GM23338 (cell line): Measurements from ENCODE around the gene INCA1. TPM values are rescaled to one million over a fixed set of nuclear protein-coding genes. Genes with fewer than 3 reads are reported as not detected.

ENCODE experiments used
- ATAC-seq: fragments of 200-7000 bp; cut with Tn5 transposase; 3 replicates; pipeline ENCODE4 v1.9.1; 2020
- DNase-seq: peaks from one replicate; pipeline ENCODE4 v3.0.0-alpha.2; 2015; ENCODE audit warnings: low spot score
- H2AFZ ChIP-seq: fragments of 200-600 bp; sonication (generic); 2 replicates; pipeline ENCODE4 v1.8.0; 2016; ENCODE audit warnings: antibody characterized with exemption, mild to moderate bottlenecking, moderate library complexity
- H3F3A ChIP-seq: fragments of 200-600 bp; sonication (generic); replicated peaks from 2 replicates; pipeline ENCODE4 v1.8.0; 2017; ENCODE audit warnings: antibody characterized with exemption, mixed run types, low read depth
- H3K27ac ChIP-seq: fragments of 200-600 bp; sonication (generic); 2 replicates; pipeline ENCODE4 v1.6.1; 2016; ENCODE audit warnings: low read depth
- H3K27me3 ChIP-seq: fragments of 200-600 bp; sonication (generic); 2 replicates; pipeline ENCODE4 v1.8.0; 2016; ENCODE audit warnings: mild to moderate bottlenecking, mixed run types, moderate library complexity; ENCODE audit not compliant: insufficient read depth
- H3K36me3 ChIP-seq: fragments of 200-600 bp; sonication (generic); 2 replicates; pipeline ENCODE4 v1.8.0; 2016; ENCODE audit warnings: mild to moderate bottlenecking; ENCODE audit not compliant: insufficient read depth
- H3K4me1 ChIP-seq: fragments of 200-600 bp; sonication (generic); 2 replicates; pipeline ENCODE4 v1.8.0; 2016; ENCODE audit warnings: mild to moderate bottlenecking, moderate library complexity; ENCODE audit not compliant: insufficient read depth
- H3K4me2 ChIP-seq: fragments of 200-600 bp; sonication (generic); 2 replicates; pipeline ENCODE4 v1.7.1; 2017; ENCODE audit warnings: mixed run types
- H3K4me3 ChIP-seq: fragments of 200-600 bp; sonication (generic); 2 replicates; pipeline ENCODE4 v1.6.1; 2016; ENCODE audit warnings: mixed run types
- H3K79me2 ChIP-seq: fragments of 200-600 bp; sonication (generic); replicated peaks from 2 replicates; pipeline ENCODE4 v1.8.0; 2017; ENCODE audit warnings: mild to moderate bottlenecking; ENCODE audit not compliant: insufficient read depth
- H3K9me2 ChIP-seq: fragments of 200-600 bp; sonication (generic); 2 replicates; pipeline ENCODE4 v1.8.0; 2017; ENCODE audit not compliant: insufficient read depth
- H4K20me1 ChIP-seq: fragments of 200-600 bp; sonication (generic); replicated peaks from 2 replicates; pipeline ENCODE4 v1.8.0; 2017; ENCODE audit warnings: mild to moderate bottlenecking; ENCODE audit not compliant: insufficient read depth
- H3K27ac Mint-ChIP-seq: 2 replicates; pipeline ENCODE4 v1.8.0; 2020; ENCODE audit warnings: inconsistent platforms, mild to moderate bottlenecking, moderate library complexity, mixed read lengths
- H3K27me3 Mint-ChIP-seq: 3 replicates; pipeline ENCODE4 v1.8.0; 2022; ENCODE audit warnings: low read depth, mild to moderate bottlenecking, moderate library complexity, mixed read lengths, inconsistent platforms; ENCODE audit not compliant: insufficient read depth, poor library complexity
- H3K36me3 Mint-ChIP-seq: 3 replicates; pipeline ENCODE4 v1.8.0; 2021; ENCODE audit warnings: low read depth, mild to moderate bottlenecking, inconsistent platforms, moderate library complexity, mixed read lengths
- H3K4me1 Mint-ChIP-seq: 3 replicates; pipeline ENCODE4 v1.8.0; 2020; ENCODE audit warnings: mild to moderate bottlenecking, inconsistent platforms, mixed read lengths
- H3K4me3 Mint-ChIP-seq: 3 replicates; pipeline ENCODE4 v1.8.0; 2021; ENCODE audit warnings: moderate library complexity, mild to moderate bottlenecking, inconsistent platforms, mixed read lengths
- H3K9me3 Mint-ChIP-seq: 3 replicates; pipeline ENCODE4 v1.8.0; 2020; ENCODE audit warnings: moderate library complexity, mild to moderate bottlenecking, inconsistent platforms, mixed read lengths
- CREB1 ChIP-seq: fragments of 250-450 bp; sonication (Bioruptor Pico); IDR thresholded peaks from 2 replicates; pipeline ENCODE4 v1.5.0; 2020; ENCODE audit warnings: low read depth, mild to moderate bottlenecking, moderate library complexity
- ETS1 ChIP-seq: IDR thresholded peaks from 2 replicates; pipeline ENCODE4 v1.6.1; 2016; ENCODE audit warnings: antibody characterized with exemption
- EZH2 ChIP-seq: fragments of 200-600 bp; sonication (generic); IDR thresholded peaks from one replicate; pipeline ENCODE4 v1.8.0; 2017; ENCODE audit warnings: antibody characterized with exemption, mild to moderate bottlenecking, low read depth; ENCODE audit not compliant: unreplicated experiment
- EZH2phosphoT487 ChIP-seq: fragments of 200-600 bp; sonication (generic); IDR thresholded peaks from one replicate; pipeline ENCODE4 v1.8.1; 2018; ENCODE audit warnings: antibody characterized with exemption; ENCODE audit not compliant: unreplicated experiment
- JUNB ChIP-seq: IDR thresholded peaks from one replicate; pipeline ENCODE4 v1.6.1; 2016; ENCODE audit warnings: antibody characterized with exemption; ENCODE audit not compliant: unreplicated experiment
- NANOG ChIP-seq: IDR thresholded peaks from 2 replicates; pipeline ENCODE4 v1.6.1; 2016; ENCODE audit warnings: antibody characterized with exemption, borderline replicate concordance
- POLR2AphosphoS5 ChIP-seq: IDR thresholded peaks from 2 replicates; pipeline ENCODE4 v1.6.1; 2016; ENCODE audit warnings: antibody characterized with exemption, low read depth
- REST ChIP-seq: IDR thresholded peaks from one replicate; pipeline ENCODE4 v1.6.1; 2018; ENCODE audit warnings: antibody characterized with exemption; ENCODE audit not compliant: unreplicated experiment
- STAT1 ChIP-seq: IDR thresholded peaks from one replicate; pipeline ENCODE4 v1.6.1; 2016; ENCODE audit warnings: antibody characterized with exemption; ENCODE audit not compliant: unreplicated experiment
- ZNF114 ChIP-seq: fragments of 250-450 bp; sonication (Bioruptor Pico); IDR thresholded peaks from 2 replicates; pipeline ENCODE4 v1.5.0; 2020; ENCODE audit warnings: mild to moderate bottlenecking, moderate library complexity
- ZNF331 ChIP-seq: fragments of 250-450 bp; sonication (Bioruptor Pico); IDR thresholded peaks from 2 replicates; pipeline ENCODE4 v1.5.0; 2020; ENCODE audit warnings: low read depth, mild to moderate bottlenecking, moderate library complexity
- ZNF462 ChIP-seq: fragments of 250-450 bp; sonication (Bioruptor Pico); IDR thresholded peaks from 2 replicates; pipeline ENCODE4 v1.5.0; 2020; ENCODE audit warnings: mild to moderate bottlenecking, moderate library complexity
- polyA plus RNA-seq: library from polyadenylated mRNA; unstranded; fragments of >200 nt; fragmentation: Nextera tagmentation; extraction: Ambion mirVana; gene quantifications from 2 replicates; pipeline ENCODE4 v1.2.1, GENCODE V29; 2016
- total RNA-seq: library from RNA; depleted of rRNA; stranded (reverse); fragments of >200 nt; shearing (Covaris generic); gene quantifications from 2 replicates; pipeline ENCODE4 v1.2.3, GENCODE V29; 2014

Gene INCA1
- total and polyA plus RNA-seq, 2 experiments from 2014 or later = 1.3 TPM; not detected in 1

GRCh38 chr17:4999430-5000093 lies 2.2 kb upstream of the INCA1 start (continued):
- TF ChIP-seq ZNF462 (CRISPR knock-in tag) (no peak), ETS1 (no peak), STAT1 (no peak), EZH2phosphoT487 (no peak), ZNF114 (CRISPR knock-in tag) (no peak), EZH2 (no peak)

GRCh38 chr17:4998732-4999429 lies 1.6 kb upstream of the INCA1 start:
- Mint-ChIP-seq H3K27me3 (peaks cover 33% of the 10 kb centered on the region), H3K4me1 (peaks cover 21% of the 10 kb centered on the region), H3K9me3 (0 out of 3 replicates have a peak, but pooled peaks cover 3% of the 10 kb centered on the region), H3K36me3 (peaks cover 37% of the 10 kb centered on the region), H3K4me3 (peak overlapping the region; percentile 85), H3K27ac (peak overlapping the region; percentile 25; the same call in 1 of the 2 replicates)
- DNase-seq (peak; percentile 51), ATAC-seq (peak; percentile 15)
- H3F3A ChIP-seq = 0 out of 2 replicates have a peak, but pooled peaks cover 2% of the 10 kb centered on the region
- no peak overlapping the region for H2AFZ ChIP-seq
- peaks cover 11% of the 10 kb centered on the region; the same call in 1 of the 2 replicates for H3K27me3 ChIP-seq
- H3K4me1 ChIP-seq = peaks cover 19% of the 10 kb centered on the region; the same call in 1 of the 2 replicates
- H3K4me3 ChIP-seq = peak overlapping the region; percentile 94
- peaks cover 16% of the 10 kb centered on the region for H3K79me2 ChIP-seq
- peak overlapping the region; percentile 32; the same call in 1 of the 2 replicates for H3K27ac ChIP-seq
- no peaks in the 10 kb centered on the region; the same call in none of the 2 replicates for H4K20me1 ChIP-seq
- H3K4me2 ChIP-seq = peak overlapping the region; percentile 98
- peaks cover 12% of the 10 kb centered on the region for H3K36me3 ChIP-seq
- no peaks in the 10 kb centered on the region for H3K9me2 ChIP-seq
- TF ChIP-seq CREB1 (CRISPR knock-in tag) = no peak
- no peak for TF ChIP-seq EZH2
- TF ChIP-seq JUNB = no peak
- no peak for TF ChIP-seq EZH2phosphoT487
- TF ChIP-seq NANOG = no peak
- TF ChIP-seq ZNF114 (CRISPR knock-in tag) = no peak
- no peak for TF ChIP-seq REST
- TF ChIP-seq POLR2AphosphoS5 = no peak
- no peak for TF ChIP-seq ZNF331
- no peak for TF ChIP-seq STAT1
